ENCODE measurements around the gene COLQ. TPM values are rescaled to one million over a fixed set of nuclear protein-coding genes. Genes with fewer than 3 reads are reported as not detected.

The COLQ gene
- polyA plus RNA-seq, 2 of the 4 experiments (the other 2 are of a cell fraction), result 0.71 to 1.1 TPM

- no peak overlapping the region for H3K4me3 ChIP-seq
- ATAC-seq (no peak), DNase-seq (ENCODE audit: low read depth in 1 of 2, low spot score in 1 of 2) (no peak), FAIRE-seq (no peak)
- ChIA-PET POLR2A (no interaction called here), CTCF (interaction anchor here (1.2 to 1.7 kb wide), 2 partner anchors 17 to 253 kb away, joined by 4 read pairs; no protein-coding TSS in a partner anchor)
- 80% methylated on average over 4 of the region's 7 CpGs for WGBS (ENCODE audit: missing lambda C conversion rate)
- no peak overlapping the region for H3K4me2 ChIP-seq
- H3K4me1 ChIP-seq, result no peaks in the 10 kb centered on the region
- no peak overlapping the region for H3K27ac ChIP-seq
- no peak for TF ChIP-seq HOXB5 (CRISPR knock-in tag; IDR thresholded peaks at IDR 0.05)
- TF ChIP-seq ZFP36 (IDR thresholded peaks at IDR 0.05; ENCODE audit: borderline replicate concordance, partially characterized antibody), result no peak
- TF ChIP-seq POLR2AphosphoS2 (conservative IDR thresholded peaks at IDR 0.05; ENCODE audit: low read length), result no peak
- no peak for TF ChIP-seq TFCP2L1 (CRISPR knock-in tag; IDR thresholded peaks at IDR 0.05)
- TF ChIP-seq SMC3 (IDR thresholded peaks at IDR 0.05), result no peak
- no peak for TF ChIP-seq MAX (IDR thresholded peaks at IDR 0.05)
- TF ChIP-seq, protein P1, sequence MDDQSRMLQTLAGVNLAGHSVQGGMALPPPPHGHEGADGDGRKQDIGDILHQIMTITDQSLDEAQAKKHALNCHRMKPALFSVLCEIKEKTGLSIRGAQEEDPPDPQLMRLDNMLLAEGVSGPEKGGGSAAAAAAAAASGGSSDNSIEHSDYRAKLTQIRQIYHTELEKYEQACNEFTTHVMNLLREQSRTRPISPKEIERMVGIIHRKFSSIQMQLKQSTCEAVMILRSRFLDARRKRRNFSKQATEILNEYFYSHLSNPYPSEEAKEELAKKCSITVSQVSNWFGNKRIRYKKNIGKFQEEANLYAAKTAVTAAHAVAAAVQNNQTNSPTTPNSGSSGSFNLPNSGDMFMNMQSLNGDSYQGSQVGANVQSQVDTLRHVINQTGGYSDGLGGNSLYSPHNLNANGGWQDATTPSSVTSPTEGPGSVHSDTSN (IDR thresholded peaks at IDR 0.05), result no peak
- no peak for TF ChIP-seq FOSB (CRISPR knock-in tag; IDR thresholded peaks at IDR 0.05)
- TF ChIP-seq NPAS2 (CRISPR knock-in tag; IDR thresholded peaks at IDR 0.05; ENCODE audit: borderline replicate concordance), result no peak
- no peak for TF ChIP-seq JUNB (IDR thresholded peaks at IDR 0.05)
- no peak for TF ChIP-seq RNF2 (IDR thresholded peaks at IDR 0.05; ENCODE audit: borderline replicate concordance, low read depth)
- TF ChIP-seq TP53 (CRISPR knock-in tag; IDR thresholded peaks at IDR 0.05), result no peak
- no peak for TF ChIP-seq PHF8 (IDR thresholded peaks at IDR 0.05; ENCODE audit: borderline replicate concordance, low read depth)
- no peak for TF ChIP-seq RFX5 (IDR thresholded peaks at IDR 0.05)
- no peak for TF ChIP-seq HOXA7 (CRISPR knock-in tag; IDR thresholded peaks at IDR 0.05)
- TF ChIP-seq RARB (CRISPR knock-in tag; IDR thresholded peaks at IDR 0.05), result no peak
- TF ChIP-seq POLR2A (IDR thresholded peaks at IDR 0.05; ENCODE audit: low read length), result no peak
- no peak for TF ChIP-seq ZSCAN20 (CRISPR knock-in tag; IDR thresholded peaks at IDR 0.05)
- H3K9me3 ChIP-seq, result no peaks in the 10 kb centered on the region
Observed at GRCh38 chr3:15455756-15456155, 65.8 kb downstream of the COLQ start.

- DNase-seq (ENCODE audit: low read depth in 1 of 2, low spot score in 1 of 2) (no peak), ATAC-seq (no peak), FAIRE-seq (no peak)
- H3K4me1 ChIP-seq, result no peaks in the 10 kb centered on the region
- H3K9me3 ChIP-seq, result no peaks in the 10 kb centered on the region
- H3K4me3 ChIP-seq, result no peak overlapping the region
- no peak overlapping the region for H3K27ac ChIP-seq
- TF ChIP-seq BHLHE40 (IDR thresholded peaks at IDR 0.05; ENCODE audit: low read depth, low read length) (no peak), ZSCAN20 (CRISPR knock-in tag; IDR thresholded peaks at IDR 0.05) (no peak), NPAS2 (CRISPR knock-in tag; IDR thresholded peaks at IDR 0.05; ENCODE audit: borderline replicate concordance) (no peak), EHMT2 (IDR thresholded peaks at IDR 0.05; ENCODE audit: low read depth) (no peak)
- CTCF ChIA-PET, result interaction anchor here (1.2 to 1.7 kb wide), 3 partner anchors 18 to 253 kb away, joined by 3 to 4 read pairs (median 4); no protein-coding TSS in a partner anchor
- POLR2A ChIA-PET, result no interaction called here
- H3K4me2 ChIP-seq, result no peak overlapping the region
Observed at GRCh38 chr3:15454965-15455364, 66.5 kb downstream of the COLQ start.

- FAIRE-seq (no peak), DNase-seq (ENCODE audit: low read depth in 1 of 2, low spot score in 1 of 2) (no peak), ATAC-seq (no peak; a peak in 1 of 6 replicates)
- Histone ChIP-seq H3K27ac (no peak overlapping the region), H3K9me3 (no peaks in the 10 kb centered on the region), H3K4me3 (no peak overlapping the region), H3K4me1 (no peaks in the 10 kb centered on the region), H3K4me2 (no peak overlapping the region)
- no peak for TF ChIP-seq RARB (CRISPR knock-in tag; IDR thresholded peaks at IDR 0.05)
- CTCF ChIA-PET, result interaction anchor here (1.2 kb wide), 1 partner anchor 121 kb away, joined by 3 read pairs; no protein-coding TSS in a partner anchor
- POLR2A ChIA-PET, result no interaction called here
- 60% methylated on average over 8 of the region's 9 CpGs for WGBS (ENCODE audit: missing lambda C conversion rate)
Observed at GRCh38 chr3:15453991-15454625, 67.4 kb downstream of the COLQ start.

GRCh38 chr3:15453501-15453900, 68.0 kb downstream of the COLQ start:
- WGBS (ENCODE audit: missing lambda C conversion rate), result 63% methylated on average over 8 of the region's 8 CpGs
- CTCF ChIA-PET, result no interaction called here
- TF ChIP-seq MAX (IDR thresholded peaks at IDR 0.05), result no peak
- TF ChIP-seq EHMT2 (IDR thresholded peaks at IDR 0.05; ENCODE audit: low read depth), result no peak
- no peak for TF ChIP-seq HOXA7 (CRISPR knock-in tag; IDR thresholded peaks at IDR 0.05)
- no peak for TF ChIP-seq ESRRA (IDR thresholded peaks at IDR 0.05; ENCODE audit: borderline replicate concordance, low read length)
- TF ChIP-seq CBX8 (IDR thresholded peaks at IDR 0.05), result no peak
- no peak for TF ChIP-seq BHLHE40 (IDR thresholded peaks at IDR 0.05; ENCODE audit: low read depth, low read length)
- TF ChIP-seq JUNB (IDR thresholded peaks at IDR 0.05), result no peak

More at GRCh38 chr3:15453501-15453900, 68.0 kb downstream of the COLQ start:
- H3K4me3 ChIP-seq, result no peak overlapping the region
- no peak overlapping the region for H3K4me2 ChIP-seq
- ATAC-seq, result no peak
- DNase-seq (ENCODE audit: low read depth in 1 of 2, low spot score in 1 of 2), result no peak
- no peak overlapping the region for H3K27ac ChIP-seq
- POLR2A ChIA-PET, result no interaction called here
- no peak for FAIRE-seq
- no peaks in the 10 kb centered on the region for H3K4me1 ChIP-seq
- H3K9me3 ChIP-seq, result no peaks in the 10 kb centered on the region
